B cell (primary cell): ENCODE data around the gene C17orf67. TPM values are rescaled to one million over a fixed set of nuclear protein-coding genes. Genes with fewer than 3 reads are reported as not detected.

Experiments
- ATAC-seq: fragments of 200-7000 bp; cut with Tn5 transposase; one replicate; pipeline ENCODE4 v1.10.0; 2021; ENCODE audit warnings: low read depth, mild to moderate bottlenecking, moderate number of reproducible peaks, moderate library complexity
- CTCF ChIA-PET: fragments of 350-600 bp; sonication (Branson Sonifier 250); formaldehyde crosslinking; loops from one replicate; lab custom pipeline; 2021; ENCODE audit warnings: antibody characterized with exemption, inconsistent platforms; lab: Charles Lee
- POLR2A ChIA-PET: fragments of 350-600 bp; sonication (Branson Sonifier 250); formaldehyde crosslinking; loops from one replicate; lab custom pipeline; 2021; ENCODE audit warnings: antibody characterized with exemption; lab: Charles Lee
- DNase-seq: peaks from one replicate; pipeline ENCODE4 v3.0.0; 2013
- H2AFZ ChIP-seq: 2 replicates; pipeline ENCODE4 v1.6.1; 2012; ENCODE audit warnings: mild to moderate bottlenecking, low read depth, low read length; ENCODE audit not compliant: insufficient read depth, poor library complexity, severe bottlenecking
- H3K27ac ChIP-seq, 2 donors: 1 replicate in 1 of 2; 2 replicates in 1 of 2; pipeline ENCODE4 v1.5.1; 2012 to 2013; ENCODE audit warnings: low read length in 2 of 2, mild to moderate bottlenecking in 2 of 2, moderate library complexity in 1 of 2
- H3K27me3 ChIP-seq, 4 experiments: fragments of 200-600 bp in 1 of 4; sonication (generic) in 1 of 4; replicated peaks in 1 of 4; 1 replicate in 2 of 4; 2 replicates in 2 of 4; pipeline versions ENCODE4 v1.6.1 to v1.7.0; 2013 to 2016; ENCODE audit warnings: low read length in 3 of 4, mild to moderate bottlenecking in 2 of 4, mixed read lengths in 1 of 4, moderate library complexity in 1 of 4; ENCODE audit not compliant: insufficient read depth in 4 of 4, control insufficient read depth in 3 of 4; ENCODE audit errors: control extremely low read depth in 1 of 4
- H3K36me3 ChIP-seq, 2 experiments: replicated peaks in 1 of 2; 1 replicate in 1 of 2; 2 replicates in 1 of 2; pipeline versions ENCODE4 v1.6.1 to v1.7.1; 2013; ENCODE audit warnings: low read length in 1 of 2; ENCODE audit not compliant: insufficient read depth in 2 of 2, control insufficient read depth in 1 of 2; ENCODE audit errors: control extremely low read depth in 1 of 2, extremely low read depth in 1 of 2
- H3K4me1 ChIP-seq, 2 donors: fragments of 200-600 bp in 1 of 2; sonication (generic) in 1 of 2; 1 replicate in 1 of 2; 2 replicates in 1 of 2; pipeline versions ENCODE4 v1.5.1 to v1.6.1; 2013 to 2017; ENCODE audit warnings: low read length in 2 of 2; ENCODE audit not compliant: control insufficient read depth in 2 of 2, insufficient read depth in 2 of 2
- H3K4me2 ChIP-seq: replicated peaks from 2 replicates; pipeline ENCODE3; 2012; ENCODE audit warnings: mild to moderate bottlenecking, low read depth, low read length; ENCODE audit not compliant: poor library complexity, severe bottlenecking
- H3K4me3 ChIP-seq, 5 experiments: fragments of 200-600 bp in 1 of 5; sonication (generic) in 1 of 5; 1 replicate in 3 of 5; 2 replicates in 2 of 5; pipeline versions ENCODE4 v1.5.1 to v1.7.0; 2011 to 2016; ENCODE audit warnings: low read length in 4 of 5, mild to moderate bottlenecking in 4 of 5, low read depth in 2 of 5, control low read depth in 1 of 5, moderate library complexity in 1 of 5; ENCODE audit not compliant: insufficient read depth in 1 of 5; ENCODE audit errors: control extremely low read depth in 1 of 5, extremely low read depth in 1 of 5
- H3K79me2 ChIP-seq: fragments of 200-600 bp; sonication (generic); one replicate; pipeline ENCODE4 v1.6.0; 2016; ENCODE audit warnings: low read length; ENCODE audit not compliant: control insufficient read depth, insufficient read depth
- H3K9ac ChIP-seq: fragments of 200-600 bp; sonication (generic); 2 replicates; pipeline ENCODE4 v1.6.1; 2017; ENCODE audit warnings: mild to moderate bottlenecking, low read length, moderate library complexity
- H3K9me3 ChIP-seq, 3 donors: one replicate each; pipeline versions ENCODE4 v1.6.1 to v1.7.1; 2013; ENCODE audit warnings: low read length in 2 of 3; ENCODE audit not compliant: control insufficient read depth in 2 of 3, insufficient read depth in 1 of 3; ENCODE audit errors: control extremely low read depth in 1 of 3
- H4K20me1 ChIP-seq: 2 replicates; pipeline ENCODE4 v1.6.0; 2012; ENCODE audit warnings: mild to moderate bottlenecking, low read length; ENCODE audit not compliant: insufficient read depth, control insufficient read depth, poor library complexity, severe bottlenecking
- H3K27ac Mint-ChIP-seq: one replicate; pipeline ENCODE4 v1.8.0; 2021; ENCODE audit warnings: mixed read lengths
- H3K27me3 Mint-ChIP-seq: one replicate; pipeline ENCODE4 v1.8.0; 2021; ENCODE audit warnings: mixed read lengths
- H3K4me1 Mint-ChIP-seq: one replicate; pipeline ENCODE4 v1.8.0; 2021; ENCODE audit warnings: mixed read lengths
- H3K4me3 Mint-ChIP-seq: one replicate; pipeline ENCODE4 v1.8.0; 2021; ENCODE audit warnings: mixed read lengths
- H3K9me3 Mint-ChIP-seq: one replicate; pipeline ENCODE4 v1.8.0; 2022; ENCODE audit warnings: mixed read lengths; ENCODE audit not compliant: insufficient read depth
- EZH2 ChIP-seq: IDR thresholded peaks from 2 replicates; pipeline ENCODE4 v1.6.1; 2012; ENCODE audit warnings: borderline replicate concordance, low read depth, mild to moderate bottlenecking, moderate library complexity, low read length; ENCODE audit not compliant: insufficient read depth, poor library complexity, severe bottlenecking
- WGBS: methylation state at CpG from one replicate; pipeline ENCODE4 v1.1.5; 2013; ENCODE audit warnings: missing lambda C conversion rate; ENCODE audit not compliant: insufficient coverage; 5-methylcytosine and 5-hydroxymethylcytosine counted together
- intact Hi-C: fragments of 100-400 bp; cut with micrococcal nuclease; formaldehyde crosslinking; loops from one replicate; pipeline ENCODE4 v1.10.0; 2022
- polyA plus RNA-seq: library from polyadenylated mRNA; depleted of rRNA; stranded (reverse); fragments of >200 nt; gene quantifications from 2 replicates; pipeline ENCODE4 v1.2.3, GENCODE V29; 2012
- total RNA-seq, 2 donors: library from RNA; stranded (reverse); fragments of 120-200 nt in 1 of 2; gene quantifications; 1 replicate in 1 of 2; 2 replicates in 1 of 2; pipeline versions ENCODE4 v1.2.3 to v1.2.4, GENCODE V29; 2013 to 2022
- TF ChIP-seq, protein P1 (sequence below): fragments of 200-600 bp; IDR thresholded peaks from one replicate; pipeline ENCODE4 v1.8.0; 2022; ENCODE audit warnings: antibody characterized with exemption, mild to moderate bottlenecking

The C17orf67 gene
- total and polyA plus RNA-seq, 2 donors (not counting 1 experiment from before 2014, with no cell fraction given) = 5.0 to 10.0 TPM

DNA sequence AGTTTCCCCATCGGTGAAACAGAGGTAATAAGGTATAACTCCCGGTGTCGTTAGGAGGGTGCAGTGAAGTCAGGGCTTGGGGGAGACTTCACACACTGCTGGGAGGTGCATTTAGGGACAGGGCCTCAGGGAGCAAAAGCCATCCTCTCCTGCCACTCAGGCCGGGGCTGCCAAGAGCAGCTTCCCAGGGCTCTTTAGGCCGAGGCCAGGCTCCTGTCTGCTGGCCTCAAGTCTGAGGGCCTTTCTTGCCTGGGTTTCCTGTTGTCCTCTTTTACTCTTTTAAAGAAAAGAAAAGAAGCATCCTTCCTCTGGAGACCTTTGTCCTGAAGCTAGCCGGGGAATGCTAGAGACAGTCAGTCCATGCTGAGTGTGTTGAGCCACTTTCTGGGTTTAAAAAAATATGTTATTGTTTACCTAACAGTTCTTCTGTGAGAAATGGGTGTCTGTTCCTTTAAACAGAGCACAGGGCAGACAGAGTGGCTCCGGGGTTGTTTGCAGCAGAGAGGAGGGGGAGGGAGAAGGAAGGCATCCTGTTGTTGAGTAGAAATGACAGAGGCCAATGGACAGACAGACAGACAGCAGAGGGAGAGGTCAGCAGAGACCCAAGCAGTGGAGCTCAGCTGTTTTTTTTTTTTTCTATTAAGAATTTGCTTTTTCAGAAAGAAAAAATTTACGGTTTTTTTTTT lies 79.1 kb downstream of the C17orf67 start:
- Mint-ChIP-seq H3K27me3 (peaks cover 18% of the 10 kb centered on the region), H3K4me3 (no peak overlapping the region), H3K4me1 (no peaks in the 10 kb centered on the region), H3K9me3 (no peaks in the 10 kb centered on the region), H3K27ac (no peak overlapping the region)
- no peaks in the 10 kb centered on the region for H3K4me1 ChIP-seq
- H3K36me3 ChIP-seq = no peaks in the 10 kb centered on the region
- no peaks in the 10 kb centered on the region for H3K9me3 ChIP-seq
- no peak overlapping the region for H3K27ac ChIP-seq
- no peak for DNase-seq
- no peak overlapping the region for H3K4me2 ChIP-seq
- intact Hi-C loops = no loop called here
- H3K27me3 ChIP-seq = peaks cover 0 to 2% (median 0%) of the 10 kb centered on the region in 4 experiments
- H4K20me1 ChIP-seq = no peaks in the 10 kb centered on the region
- H3K79me2 ChIP-seq = no peaks in the 10 kb centered on the region
- H3K4me3 ChIP-seq = no peak overlapping the region
- no peak for ATAC-seq
- TF ChIP-seq, protein P1, sequence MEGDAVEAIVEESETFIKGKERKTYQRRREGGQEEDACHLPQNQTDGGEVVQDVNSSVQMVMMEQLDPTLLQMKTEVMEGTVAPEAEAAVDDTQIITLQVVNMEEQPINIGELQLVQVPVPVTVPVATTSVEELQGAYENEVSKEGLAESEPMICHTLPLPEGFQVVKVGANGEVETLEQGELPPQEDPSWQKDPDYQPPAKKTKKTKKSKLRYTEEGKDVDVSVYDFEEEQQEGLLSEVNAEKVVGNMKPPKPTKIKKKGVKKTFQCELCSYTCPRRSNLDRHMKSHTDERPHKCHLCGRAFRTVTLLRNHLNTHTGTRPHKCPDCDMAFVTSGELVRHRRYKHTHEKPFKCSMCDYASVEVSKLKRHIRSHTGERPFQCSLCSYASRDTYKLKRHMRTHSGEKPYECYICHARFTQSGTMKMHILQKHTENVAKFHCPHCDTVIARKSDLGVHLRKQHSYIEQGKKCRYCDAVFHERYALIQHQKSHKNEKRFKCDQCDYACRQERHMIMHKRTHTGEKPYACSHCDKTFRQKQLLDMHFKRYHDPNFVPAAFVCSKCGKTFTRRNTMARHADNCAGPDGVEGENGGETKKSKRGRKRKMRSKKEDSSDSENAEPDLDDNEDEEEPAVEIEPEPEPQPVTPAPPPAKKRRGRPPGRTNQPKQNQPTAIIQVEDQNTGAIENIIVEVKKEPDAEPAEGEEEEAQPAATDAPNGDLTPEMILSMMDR = no peak
- no peak for TF ChIP-seq EZH2
- ChIA-PET CTCF (interaction anchor here (0.7 kb wide), 1 partner anchor 78 kb away, joined by 4 read pairs; no protein-coding TSS in a partner anchor), POLR2A (no interaction called here)
- no peak overlapping the region for H3K9ac ChIP-seq
- H2AFZ ChIP-seq = no peak overlapping the region
- WGBS = 50% methylated on average over 2 of the region's 8 CpGs

DNA sequence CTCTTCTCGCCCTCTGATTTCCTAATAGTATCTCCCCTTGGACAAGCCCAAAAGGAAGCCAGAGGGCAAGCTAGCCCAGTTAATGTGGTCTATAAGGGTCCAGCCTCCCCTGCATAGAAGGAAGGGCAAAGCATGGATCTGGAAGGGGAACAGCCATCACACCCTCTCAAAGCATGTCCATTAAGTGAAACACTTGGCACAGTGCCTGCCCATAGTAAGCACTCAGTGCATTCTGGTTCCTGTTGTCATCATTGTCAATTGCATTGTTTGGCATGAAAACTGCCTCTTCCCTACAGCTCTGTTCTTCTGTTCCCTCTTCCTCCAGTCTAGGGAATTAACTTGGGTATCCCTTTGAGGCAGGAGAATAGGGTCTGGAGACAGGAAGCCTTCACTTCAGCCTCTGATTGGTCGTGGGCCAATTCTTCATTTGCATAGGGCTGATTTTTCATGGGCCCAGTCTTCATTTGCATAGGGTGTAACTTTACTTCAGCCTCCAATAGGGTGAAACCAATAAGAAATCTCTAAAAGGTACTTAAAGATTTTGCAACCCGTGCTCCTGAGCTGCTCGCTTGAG lies 81.4 kb downstream of the C17orf67 start:
- Histone ChIP-seq H3K4me1 (no peaks in the 10 kb centered on the region), H2AFZ (no peak overlapping the region), H3K9ac (no peak overlapping the region), H3K36me3 (no peaks in the 10 kb centered on the region), H3K4me2 (no peak overlapping the region), H3K27ac (no peak overlapping the region), H3K9me3 (no peaks in the 10 kb centered on the region), H3K79me2 (no peaks in the 10 kb centered on the region), H3K4me3 (no peak overlapping the region), H3K27me3 (peaks cover 0 to 2% (median 0%) of the 10 kb centered on the region in 4 experiments), H4K20me1 (no peaks in the 10 kb centered on the region)
- H3K27ac Mint-ChIP-seq = no peak overlapping the region
- ATAC-seq (no peak), DNase-seq (no peak)
- H3K9me3 Mint-ChIP-seq = no peaks in the 10 kb centered on the region
- ChIA-PET CTCF (no interaction called here), POLR2A (no interaction called here)
- TF ChIP-seq, protein P1 = no peak
- no peak for TF ChIP-seq EZH2
- H3K4me1 Mint-ChIP-seq = no peaks in the 10 kb centered on the region
- intact Hi-C loops = no loop called here
- H3K27me3 Mint-ChIP-seq = peaks cover 17% of the 10 kb centered on the region
- H3K4me3 Mint-ChIP-seq = no peak overlapping the region
- 70% methylated on average over 3 of the region's 4 CpGs for whole genome bisulfite sequencing
